Stimulated activated CD8-positive, alpha-beta memory T cell treated with anti-CD3 and anti-CD28 coated beads, Interleukin-7, amount 100 ng/mL, for 1 hour (primary cell): ENCODE results near the gene ABTB2.

Source experiments
- DNase-seq, 2 donors: peaks; one replicate each; pipeline ENCODE4 v3.0.0-alpha.2; 2020; ENCODE audit warnings: low read depth in 2 of 2

ABTB2 gene

GRCh38 chr11:34341931-34342533 is 15.8 kb downstream of the ABTB2 start:
- no peak for DNase-seq

DNA sequence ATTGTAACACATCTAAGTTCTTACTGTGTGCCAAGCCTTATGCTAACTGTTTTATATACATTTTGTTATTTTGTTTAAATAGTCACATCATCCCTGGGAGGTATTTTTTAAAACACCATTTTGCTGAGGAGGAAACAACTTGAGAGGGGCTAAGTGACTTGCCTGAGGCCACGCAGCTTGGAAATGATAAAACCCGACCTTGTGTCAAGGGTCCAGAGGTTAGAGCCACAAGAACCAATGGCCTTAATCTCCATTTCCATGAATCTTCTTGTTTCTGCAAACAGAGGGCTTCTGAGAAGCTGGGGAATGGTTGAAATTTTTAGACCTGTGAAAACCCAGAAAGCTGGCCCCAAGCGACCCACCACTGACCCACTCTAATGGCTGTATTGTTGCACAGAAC is 16.7 kb downstream of the ABTB2 start:
- no peak for DNase-seq

DNA sequence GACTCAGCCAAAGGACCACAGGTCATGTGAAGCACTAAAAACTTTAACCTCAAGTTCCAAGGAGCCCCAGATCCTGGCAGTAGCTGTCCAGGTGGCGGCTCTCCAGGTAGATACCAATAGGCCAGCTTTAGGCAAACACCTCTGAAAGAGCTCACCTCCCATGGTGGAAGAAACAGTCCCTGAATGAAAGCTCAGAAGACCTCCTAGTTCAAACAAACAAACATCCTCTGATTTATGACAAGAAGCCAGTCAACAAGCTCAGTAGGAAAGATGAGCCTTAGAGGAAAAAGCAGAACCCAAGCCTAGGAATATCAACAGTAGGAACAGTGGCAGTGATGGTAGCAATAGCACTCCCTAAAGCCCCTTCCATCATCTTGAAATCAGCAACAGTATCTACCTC is 17.2 kb downstream of the ABTB2 start:
- no peak for DNase-seq

DNA sequence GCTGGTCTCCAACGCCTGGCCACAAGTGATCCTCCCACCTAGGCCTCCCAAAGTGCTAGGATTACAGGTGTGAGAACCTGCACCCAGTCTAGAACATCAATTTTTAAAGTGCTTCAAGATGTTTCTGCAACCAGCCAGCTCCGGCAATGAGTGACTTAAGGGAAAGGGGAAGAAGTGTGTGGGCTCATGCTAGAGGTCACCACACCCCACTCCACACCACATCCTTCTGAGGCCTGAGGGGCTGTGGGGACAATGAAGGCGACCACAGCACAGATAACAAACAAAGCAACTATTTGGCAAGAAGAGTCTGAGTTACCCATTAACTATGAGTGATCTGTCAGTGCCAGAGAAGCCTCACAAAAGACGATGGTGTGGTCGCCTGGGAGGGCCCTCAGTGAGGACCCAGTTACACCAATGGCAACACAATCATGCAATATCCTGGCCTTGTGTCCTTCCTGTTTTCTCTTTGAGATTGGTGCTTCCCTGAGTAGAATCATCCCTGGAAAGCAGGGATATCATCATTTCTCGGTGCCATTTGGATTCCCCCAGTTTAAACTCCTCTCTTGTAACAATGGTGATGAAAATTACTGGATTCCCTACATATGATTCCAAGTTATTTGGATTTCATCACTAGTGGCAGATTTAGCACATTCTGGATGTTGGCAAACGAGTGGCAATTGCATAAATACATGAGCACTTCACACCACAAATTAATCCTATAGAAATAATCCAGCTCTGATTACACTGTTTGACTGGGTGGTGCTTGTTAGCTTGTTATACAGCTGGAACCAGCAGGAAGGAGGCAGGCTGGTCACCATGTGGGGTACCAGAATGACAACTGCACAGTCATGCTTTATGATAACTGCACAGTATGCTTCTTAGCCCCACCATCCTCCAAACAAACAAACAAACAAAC is 18.4 kb downstream of the ABTB2 start:
- DNase-seq: no peak

- no peak for DNase-seq
Observed at GRCh38 chr11:34337016-34337415, 20.8 kb downstream of the ABTB2 start.

GRCh38 chr11:34335801-34336200 is 22.0 kb downstream of the ABTB2 start:
- DNase-seq: no peak

DNA sequence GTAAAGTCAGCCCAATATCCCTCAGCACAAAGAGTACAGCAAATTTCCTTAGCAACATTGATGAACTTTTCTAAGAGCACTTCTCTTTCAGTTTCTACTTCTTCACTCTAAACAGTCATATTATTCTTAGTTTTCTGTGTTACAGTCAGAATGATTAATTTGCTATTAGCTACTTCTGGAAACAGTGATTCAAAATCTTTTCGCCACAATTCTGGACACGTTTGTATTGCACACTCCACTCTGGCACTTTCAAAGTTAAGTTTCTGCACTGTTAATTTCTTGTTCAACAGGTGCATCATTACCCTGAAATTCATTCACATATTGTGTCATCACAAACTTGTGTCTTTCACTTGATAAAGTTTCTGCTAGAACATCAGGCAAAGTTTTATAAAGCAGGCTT is 22.5 kb downstream of the ABTB2 start:
- DNase-seq: no peak

GRCh38 chr11:34333787-34334186 is 24.0 kb downstream of the ABTB2 start:
- DNase-seq: no peak

- DNase-seq: no peak
Observed at GRCh38 chr11:34332524-34332923, 25.3 kb downstream of the ABTB2 start.

DNA sequence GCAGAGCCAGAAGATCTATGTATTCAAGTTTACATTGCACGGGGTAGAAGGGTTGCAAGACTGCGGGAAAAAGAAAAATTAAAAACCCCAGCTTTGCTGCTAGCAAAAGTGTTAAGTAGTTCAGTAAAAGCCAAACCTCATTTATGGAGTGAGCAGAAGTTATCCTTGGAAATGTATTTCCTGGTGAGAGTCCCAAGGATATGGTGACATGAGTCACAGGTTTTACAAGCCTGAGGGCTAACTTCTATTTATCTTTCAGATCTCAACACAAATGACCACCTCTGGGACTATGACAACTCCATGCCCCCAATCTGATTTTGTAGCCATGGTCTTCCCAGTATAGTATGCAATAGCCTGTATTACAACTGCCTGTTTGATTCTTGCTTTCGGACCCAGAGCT is 26.1 kb downstream of the ABTB2 start:
- no peak for DNase-seq

GRCh38 chr11:34331329-34331728 is 26.5 kb downstream of the ABTB2 start:
- DNase-seq: no peak

GRCh38 chr11:34330653-34331052 is 27.2 kb downstream of the ABTB2 start:
- no peak for DNase-seq

DNA sequence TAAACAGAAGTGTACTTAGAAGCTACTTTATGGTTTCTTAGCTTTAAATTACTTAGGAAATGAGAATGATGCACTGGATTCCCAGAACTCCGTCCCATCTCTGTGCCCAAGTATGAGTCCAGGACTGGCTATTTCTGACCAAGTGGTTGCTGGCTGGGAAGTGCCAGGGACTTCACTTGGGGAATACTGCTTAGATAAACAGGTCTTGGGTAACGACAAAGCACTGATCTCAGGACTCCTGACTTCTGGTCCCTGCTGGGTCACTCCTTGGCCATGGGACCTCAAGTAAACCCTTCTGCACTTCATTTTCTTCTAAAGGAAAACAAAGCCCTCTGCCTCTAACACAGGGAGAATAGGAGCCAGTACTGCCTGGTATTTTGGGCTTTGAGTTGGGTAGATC is 27.9 kb downstream of the ABTB2 start:
- DNase-seq: no peak

GRCh38 chr11:34328632-34328910 is 29.2 kb downstream of the ABTB2 start:
- DNase-seq: no peak

GRCh38 chr11:34327804-34328631 is 29.8 kb downstream of the ABTB2 start:
- DNase-seq: no peak

DNA sequence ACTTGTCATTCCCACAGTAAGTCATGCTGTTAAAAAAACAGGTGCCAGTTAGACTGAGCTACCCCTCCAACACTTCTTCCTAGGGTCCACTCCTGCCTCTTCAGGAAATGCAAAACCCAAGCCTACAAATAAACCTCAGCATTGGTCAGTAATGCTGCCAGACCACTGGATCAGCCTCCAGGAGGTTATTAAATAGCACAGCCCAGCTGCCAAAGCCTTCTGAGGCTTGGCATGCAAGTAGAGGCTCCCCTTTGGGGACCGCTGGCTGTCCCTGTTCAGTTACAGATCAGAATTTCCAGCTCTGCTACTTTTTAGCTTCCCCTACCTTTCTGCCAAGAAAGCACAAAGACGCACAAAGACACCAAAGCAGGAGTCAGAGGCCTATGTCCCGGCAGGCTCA is 33.3 kb downstream of the ABTB2 start:
- DNase-seq: no peak

DNA sequence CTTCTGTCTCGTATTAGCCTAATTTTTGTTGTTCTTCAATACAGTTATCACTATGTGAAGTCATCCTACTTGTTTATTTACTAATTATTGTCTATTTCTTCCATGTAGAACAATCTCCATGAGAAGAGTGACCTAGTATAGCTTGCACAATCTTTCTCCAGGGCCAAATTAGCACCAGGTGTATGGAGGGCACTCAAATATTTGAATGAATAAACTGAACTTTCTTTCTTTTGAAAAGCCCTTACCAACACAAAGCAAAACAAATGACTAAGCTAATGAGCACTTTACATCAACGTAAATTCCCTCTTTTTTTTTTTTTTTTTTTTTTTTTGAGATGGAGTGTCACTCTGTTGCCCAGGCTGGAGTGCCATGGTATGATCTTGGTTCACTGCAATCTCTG is 34.2 kb downstream of the ABTB2 start:
- DNase-seq: no peak

DNA sequence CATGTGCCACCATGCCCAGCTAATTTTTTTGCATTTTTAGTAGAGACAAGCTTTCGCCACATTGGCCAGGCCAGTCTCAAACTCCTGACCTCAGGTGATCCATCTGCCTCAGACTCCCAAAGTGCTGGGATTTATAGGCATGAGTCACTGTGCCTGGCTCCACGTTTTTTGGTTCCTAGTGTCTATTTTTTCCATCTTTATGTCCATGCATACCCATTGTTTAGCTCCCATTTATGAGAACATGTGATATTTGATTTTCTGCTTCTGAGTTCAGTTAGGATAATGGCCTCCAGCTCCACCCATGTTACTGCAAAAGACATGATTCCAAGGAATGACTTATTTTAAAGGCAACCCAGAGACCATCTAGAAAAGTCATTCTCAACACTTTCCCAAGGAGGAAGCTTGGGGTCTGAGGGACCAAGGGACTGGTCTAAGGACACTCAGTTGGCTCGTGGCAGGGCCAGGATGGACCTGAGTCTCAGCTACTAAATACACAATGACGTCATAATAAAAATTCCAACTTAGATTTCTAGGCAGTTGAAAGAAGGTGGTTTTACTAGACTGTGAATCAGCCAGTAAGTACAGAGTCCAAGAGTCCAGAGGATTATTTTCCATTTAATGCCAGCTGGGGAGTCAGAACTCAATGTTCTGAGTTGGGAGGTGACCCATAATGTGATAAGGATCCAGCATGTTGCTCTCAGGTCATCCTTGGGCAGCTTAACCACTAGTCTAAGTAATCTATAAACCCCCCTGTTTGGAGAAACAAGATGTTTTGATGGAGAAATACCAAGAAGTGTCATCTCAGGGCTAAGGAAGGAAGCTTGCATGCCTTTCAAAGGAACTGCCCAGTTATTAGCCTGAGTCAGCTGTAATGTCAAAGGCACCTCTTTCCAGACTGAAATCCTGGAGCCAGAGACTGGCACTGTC is 39.4 kb downstream of the ABTB2 start:
- no peak for DNase-seq

- no peak for DNase-seq
Observed at GRCh38 chr11:34317666-34318065, 40.1 kb downstream of the ABTB2 start.

DNA sequence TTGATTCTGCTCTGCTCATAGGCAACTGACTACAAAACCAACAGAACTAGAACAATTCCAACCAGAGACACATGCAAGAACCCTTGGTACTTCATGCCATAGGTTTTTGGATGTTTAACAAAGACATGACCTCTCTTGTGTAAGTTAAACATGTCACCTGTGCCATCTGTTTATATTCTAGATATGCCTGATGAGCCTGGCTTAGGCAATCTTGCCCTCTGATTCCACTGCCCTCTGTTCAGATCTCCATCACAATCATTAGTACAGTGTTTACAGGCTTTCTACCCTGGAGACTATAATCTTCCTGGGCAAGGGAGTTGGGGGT is 40.8 kb downstream of the ABTB2 start:
- DNase-seq: no peak

DNA sequence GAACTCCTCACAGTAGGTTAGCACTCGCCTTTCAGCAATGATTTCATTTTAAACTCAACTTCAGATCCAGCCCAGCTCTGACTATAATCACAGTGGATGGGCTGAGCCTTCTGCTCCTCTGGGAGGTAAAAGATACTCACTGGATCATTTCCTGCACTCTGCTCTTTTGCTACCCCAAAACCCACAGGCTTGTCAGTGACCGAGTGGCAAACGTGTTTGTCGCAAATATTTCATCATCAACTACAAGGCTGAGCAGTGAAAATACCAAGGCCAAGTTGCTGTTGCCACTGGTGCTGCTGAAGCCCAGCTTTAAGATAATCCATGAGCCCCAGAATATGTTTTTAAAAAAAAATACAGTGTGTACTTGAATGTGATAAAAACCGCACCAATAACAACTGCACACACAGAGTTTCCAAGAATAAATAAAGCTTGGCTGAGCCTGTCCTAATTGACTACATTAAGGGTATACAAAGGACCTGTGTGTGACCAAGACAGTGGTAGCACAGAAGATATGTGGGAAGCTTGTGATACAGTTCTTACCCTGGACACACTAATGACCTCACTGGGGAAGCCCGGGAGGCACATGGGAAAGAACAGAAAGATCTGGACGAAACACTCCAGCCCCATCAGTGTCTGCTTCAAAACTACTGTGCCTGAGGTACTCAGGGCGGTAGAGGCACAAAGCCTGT is 41.3 kb downstream of the ABTB2 start:
- no peak for DNase-seq
